ENCODE data around the gene SH3RF2.

- no peak for TF ChIP-seq EZH2 (optimal IDR thresholded peaks at IDR 0.05; ENCODE audit: low read depth, low read length)
- TF ChIP-seq CTCF (IDR thresholded peaks at IDR 0.05; ENCODE audit: low read length) = no peak
Measured at GRCh38 chr5:146105477-146105876, 169.1 kb downstream of the SH3RF2 start, which contains the start of gene PLAC8L1.
